ENCODE results near the gene TUBA1A.
"Not testable (repeated sequence)": the region's sequence is repeated elsewhere in the genome, so short reads cannot be mapped to it uniquely, and the experiment has no call there.

The TUBA1A gene

GRCh38 chr12:49201595-49202295, 12.9 kb upstream of the TUBA1A start:
- DNase-seq (ENCODE audit: extremely low read depth in 1 of 2, low read depth in 1 of 2): no peak

- no peak for DNase-seq (ENCODE audit: extremely low read depth in 1 of 2, low read depth in 1 of 2)
Observed at GRCh38 chr12:49200919-49201594, 12.2 kb upstream of the TUBA1A start.

- DNase-seq (ENCODE audit: extremely low read depth in 1 of 2, low read depth in 1 of 2): no peak
Observed at GRCh38 chr12:49198431-49199155, 9.7 kb upstream of the TUBA1A start.

DNA sequence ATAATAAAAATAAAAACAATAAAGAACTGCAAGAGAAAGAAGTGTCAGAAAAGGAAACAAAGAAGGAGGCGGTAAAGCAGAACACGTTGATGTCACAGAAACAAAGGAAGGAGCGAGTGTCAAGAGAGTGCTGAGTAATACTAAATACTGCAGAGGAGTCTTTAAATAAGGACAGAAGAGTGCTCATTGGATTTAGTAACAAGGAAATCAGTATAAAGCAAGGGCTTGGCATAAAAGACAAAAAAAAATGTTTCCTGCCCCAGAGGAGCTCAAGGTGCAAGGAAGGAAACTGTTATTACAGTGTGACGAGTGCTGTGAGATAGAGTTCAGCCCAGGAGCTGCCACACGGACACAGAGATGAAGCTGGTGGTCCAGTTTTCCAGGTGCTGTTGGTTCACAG, 8.4 kb upstream of the TUBA1A start:
- DNase-seq (ENCODE audit: extremely low read depth in 1 of 2, low read depth in 1 of 2): no peak

GRCh38 chr12:49195736-49196135, 6.9 kb upstream of the TUBA1A start:
- no peak for DNase-seq (ENCODE audit: extremely low read depth in 1 of 2, low read depth in 1 of 2)

- DNase-seq (ENCODE audit: extremely low read depth in 1 of 2, low read depth in 1 of 2): not testable (repeated sequence)
Observed at GRCh38 chr12:49193746-49194145, 4.9 kb upstream of the TUBA1A start.

DNA sequence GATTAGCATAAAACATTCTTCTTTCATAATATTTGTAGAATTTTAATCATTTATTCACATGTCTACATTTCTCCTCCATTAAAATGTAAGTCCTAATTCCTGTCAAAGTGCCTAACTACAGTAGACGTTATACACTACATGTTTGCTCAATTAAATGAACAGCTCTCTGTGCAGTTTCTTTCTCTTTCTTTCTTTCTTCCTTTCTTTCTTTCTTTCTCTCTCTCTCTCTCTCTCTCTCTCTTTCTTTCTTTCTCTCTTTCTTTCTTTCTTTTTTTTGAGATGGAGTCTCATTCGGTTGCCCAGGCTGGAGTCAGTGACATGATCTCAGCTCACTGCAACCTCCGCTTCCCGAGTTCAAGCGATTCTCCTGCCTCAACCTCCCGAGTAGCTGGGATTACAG, 2.6 kb upstream of the TUBA1A start:
- DNase-seq (ENCODE audit: extremely low read depth in 1 of 2, low read depth in 1 of 2): not testable (repeated sequence)

GRCh38 chr12:49190974-49191373, 2.1 kb upstream of the TUBA1A start:
- no peak for DNase-seq (ENCODE audit: extremely low read depth in 1 of 2, low read depth in 1 of 2)

DNA sequence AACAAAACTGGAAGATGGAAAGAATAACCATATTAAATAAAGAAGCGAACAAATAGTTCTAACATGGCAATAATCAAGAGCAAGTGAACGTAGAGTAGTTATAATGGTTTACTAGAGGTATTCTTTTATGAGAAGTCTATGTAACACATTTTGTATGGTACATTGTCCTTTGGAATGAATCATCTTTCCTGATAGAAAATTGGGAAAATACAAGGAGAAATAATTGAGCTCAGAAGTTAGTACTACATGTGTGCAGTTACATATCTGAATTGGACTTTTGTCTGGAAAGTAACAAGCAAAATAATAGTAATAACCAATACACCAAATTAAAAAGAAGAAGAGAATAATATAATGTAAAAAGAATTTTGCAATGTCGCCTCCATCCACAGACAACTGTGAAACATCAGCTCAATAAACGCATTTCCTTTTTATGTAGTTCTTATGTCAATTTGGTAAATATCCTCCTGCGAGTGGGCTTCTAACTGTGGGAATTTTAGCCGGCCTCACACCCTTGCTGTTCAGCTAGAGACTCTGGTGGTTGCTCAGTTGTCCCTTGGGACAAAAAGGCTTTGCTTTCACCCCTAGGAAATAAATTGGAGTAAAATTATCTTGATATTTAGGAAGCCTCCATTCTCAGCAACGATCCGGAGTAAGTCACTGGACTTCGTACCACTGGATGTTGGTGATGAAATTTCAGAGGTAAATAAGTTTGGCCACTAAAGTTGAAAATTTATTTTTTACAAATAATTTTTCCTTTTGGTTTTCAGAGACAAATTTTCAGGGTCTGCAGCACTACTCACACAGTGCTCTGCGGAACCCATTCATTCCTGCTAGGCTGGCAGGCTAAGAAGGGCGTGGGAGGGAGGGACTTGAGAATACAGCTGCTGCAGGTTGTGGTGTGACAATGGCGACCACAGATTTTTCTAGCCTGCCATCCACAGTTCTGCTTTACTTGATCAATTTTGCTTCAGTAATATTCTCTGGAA, 1.1 kb upstream of the TUBA1A start:
- no peak for DNase-seq (ENCODE audit: extremely low read depth in 1 of 2, low read depth in 1 of 2)

DNA sequence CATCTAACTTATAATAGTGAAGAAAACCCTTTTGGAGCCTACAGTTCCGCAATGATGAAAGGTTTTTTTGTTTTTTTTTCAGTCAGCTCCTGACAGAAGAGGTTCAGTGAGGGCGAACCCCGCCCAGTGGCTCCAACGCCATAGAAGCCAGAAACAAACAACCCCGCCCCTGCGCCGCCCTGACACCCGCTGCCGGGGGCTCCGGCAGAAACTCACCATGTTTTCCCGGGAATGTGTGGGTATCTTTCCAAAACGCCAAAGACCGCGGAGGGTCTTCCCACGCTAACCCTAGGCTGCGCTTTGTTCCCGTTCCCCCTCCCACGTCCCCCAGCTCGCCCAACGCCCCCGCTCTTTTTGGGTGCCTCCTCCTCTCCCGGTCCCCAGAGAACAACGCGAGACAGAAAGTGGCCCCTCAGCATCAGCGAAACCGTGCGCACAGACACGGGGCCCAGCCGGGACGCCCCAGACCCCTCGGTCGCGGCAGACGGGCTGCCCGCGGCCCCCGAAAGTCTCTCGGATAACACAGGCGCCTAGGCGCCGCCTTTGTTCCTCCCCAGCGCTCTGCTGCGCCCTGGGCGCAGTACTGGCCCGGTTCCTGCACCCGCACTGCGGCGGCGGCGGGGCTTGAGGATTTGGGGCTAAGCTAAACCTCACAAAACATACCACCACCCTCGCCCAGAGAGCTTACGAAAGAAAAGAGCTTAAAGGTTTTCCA, 522 bp downstream of the TUBA1A start:
- DNase-seq (ENCODE audit: extremely low read depth in 1 of 2, low read depth in 1 of 2): peak; percentile 38 to 70

DNA sequence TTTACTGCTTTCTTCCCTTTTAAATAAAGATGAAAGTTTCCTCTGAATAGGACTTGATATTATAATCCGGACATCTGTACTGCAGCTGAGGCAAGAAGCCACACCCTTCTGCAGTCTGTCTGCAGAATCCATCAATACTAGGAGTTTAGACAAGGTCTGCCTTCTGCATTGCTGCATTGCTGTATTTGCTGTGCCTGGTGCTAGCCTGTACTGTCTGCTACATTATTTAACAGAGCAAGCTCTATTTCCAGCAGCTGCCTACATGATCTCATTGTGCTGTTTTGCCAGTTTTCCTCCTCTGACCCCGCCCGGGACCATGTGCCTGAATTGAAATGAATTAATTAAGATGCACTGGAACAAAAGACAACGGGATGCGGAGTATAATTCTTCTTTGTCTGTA, 1.7 kb downstream of the TUBA1A start:
- DNase-seq (ENCODE audit: extremely low read depth in 1 of 2, low read depth in 1 of 2): no peak

GRCh38 chr12:49186307-49186706, 2.6 kb downstream of the TUBA1A start:
- not testable (repeated sequence) for DNase-seq (ENCODE audit: extremely low read depth in 1 of 2, low read depth in 1 of 2)

GRCh38 chr12:49184697-49185096, 4.2 kb downstream of the TUBA1A start:
- DNase-seq (ENCODE audit: extremely low read depth in 1 of 2, low read depth in 1 of 2): not testable (repeated sequence)

DNA sequence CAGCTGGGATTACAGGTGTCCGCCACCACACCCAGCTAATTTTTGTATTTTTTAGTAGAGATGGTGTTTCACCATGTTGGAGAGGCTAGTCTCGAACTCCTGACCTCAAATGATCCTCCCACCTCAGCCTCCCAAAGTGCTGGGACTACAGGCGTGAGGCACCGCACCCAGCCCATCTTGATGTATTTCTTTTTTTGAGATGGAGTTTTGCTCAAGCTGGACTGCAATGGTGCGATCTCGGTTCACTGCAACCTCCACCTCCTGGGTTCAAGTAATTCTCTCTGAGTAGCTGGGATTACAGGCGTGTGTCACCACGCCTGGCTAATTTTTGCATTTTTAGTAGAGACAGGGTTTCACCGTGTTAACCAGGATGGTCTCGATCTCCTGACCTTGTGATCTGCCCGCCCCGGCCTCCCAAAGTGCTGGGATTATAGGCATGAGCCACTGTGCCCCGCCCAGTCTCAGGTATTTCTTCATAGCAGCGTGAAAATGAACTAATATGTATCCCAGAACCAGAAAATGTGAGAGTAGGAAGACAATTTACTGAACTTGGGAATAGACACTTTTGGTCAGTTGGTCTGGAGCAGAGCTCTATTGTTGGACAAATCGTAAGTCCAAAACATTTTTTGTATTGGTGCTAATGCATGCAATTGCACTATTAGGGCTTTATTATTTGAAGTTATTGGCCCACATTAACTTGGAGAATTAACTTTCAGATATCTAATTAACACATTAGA, 5.5 kb downstream of the TUBA1A start:
- DNase-seq (ENCODE audit: extremely low read depth in 1 of 2, low read depth in 1 of 2): not testable (repeated sequence)

DNA sequence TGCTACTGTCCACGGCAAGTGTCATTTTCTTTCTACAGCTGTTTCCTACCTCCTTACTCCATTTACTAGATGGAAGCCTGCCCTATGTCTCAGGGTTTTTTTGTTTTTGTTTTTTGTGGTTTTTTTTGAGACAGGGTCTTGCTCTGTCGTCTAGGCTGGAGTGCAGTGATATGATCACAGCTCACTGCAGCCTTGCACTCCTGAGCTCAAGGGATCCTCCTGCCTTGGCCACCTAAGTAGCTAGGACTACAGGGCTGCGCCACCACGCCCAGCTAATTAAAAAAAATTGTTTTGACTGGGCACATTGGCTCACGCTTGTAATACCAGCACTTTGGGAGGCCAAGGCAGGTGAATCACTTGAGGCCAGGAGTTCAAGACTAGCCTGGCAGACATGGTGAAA, 14.7 kb downstream of the TUBA1A start:
- DNase-seq (ENCODE audit: extremely low read depth in 1 of 2, low read depth in 1 of 2): no peak

- no peak for DNase-seq (ENCODE audit: extremely low read depth in 1 of 2, low read depth in 1 of 2)
Observed at GRCh38 chr12:49170924-49171323, 18.0 kb downstream of the TUBA1A start.

DNA sequence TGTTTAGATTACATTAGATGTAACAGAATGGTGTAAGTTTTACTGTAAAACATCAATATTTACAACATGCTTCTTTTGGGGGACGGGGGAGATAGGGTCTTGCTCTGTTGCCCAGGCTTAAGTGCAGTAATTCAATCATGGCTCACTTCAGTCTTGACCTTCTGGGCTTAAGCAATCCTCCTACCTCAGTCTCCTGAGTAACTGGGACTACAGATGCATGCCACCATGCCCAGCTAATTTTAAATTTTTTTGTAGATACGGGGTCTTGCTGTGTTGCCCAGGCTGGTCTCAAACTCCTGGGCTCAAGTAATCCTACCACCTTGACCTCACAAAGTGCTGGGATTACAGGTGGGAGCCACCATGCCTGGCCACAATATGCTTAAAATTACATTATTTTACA, 23.8 kb downstream of the TUBA1A start:
- DNase-seq (ENCODE audit: extremely low read depth in 1 of 2, low read depth in 1 of 2): no peak

DNA sequence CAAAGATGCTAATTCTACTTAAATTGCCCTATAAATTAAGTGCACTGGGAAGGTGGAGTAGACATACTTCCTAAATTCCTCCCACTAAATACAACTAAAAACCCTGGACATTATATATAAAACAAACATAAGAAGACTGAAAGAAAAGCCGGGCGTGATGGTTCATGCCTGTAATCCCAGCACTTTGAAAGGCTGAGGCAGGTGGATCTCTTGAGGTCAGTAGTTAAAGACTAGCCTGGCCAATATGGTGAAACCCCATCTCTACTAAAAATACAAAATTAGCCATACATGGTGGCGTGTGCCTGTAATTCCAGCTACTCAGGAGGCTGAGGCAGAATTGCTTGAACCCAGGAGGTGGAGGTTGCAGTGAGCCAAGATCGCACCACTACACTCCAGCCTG, 27.0 kb downstream of the TUBA1A start:
- not testable (repeated sequence) for DNase-seq (ENCODE audit: extremely low read depth in 1 of 2, low read depth in 1 of 2)

DNA sequence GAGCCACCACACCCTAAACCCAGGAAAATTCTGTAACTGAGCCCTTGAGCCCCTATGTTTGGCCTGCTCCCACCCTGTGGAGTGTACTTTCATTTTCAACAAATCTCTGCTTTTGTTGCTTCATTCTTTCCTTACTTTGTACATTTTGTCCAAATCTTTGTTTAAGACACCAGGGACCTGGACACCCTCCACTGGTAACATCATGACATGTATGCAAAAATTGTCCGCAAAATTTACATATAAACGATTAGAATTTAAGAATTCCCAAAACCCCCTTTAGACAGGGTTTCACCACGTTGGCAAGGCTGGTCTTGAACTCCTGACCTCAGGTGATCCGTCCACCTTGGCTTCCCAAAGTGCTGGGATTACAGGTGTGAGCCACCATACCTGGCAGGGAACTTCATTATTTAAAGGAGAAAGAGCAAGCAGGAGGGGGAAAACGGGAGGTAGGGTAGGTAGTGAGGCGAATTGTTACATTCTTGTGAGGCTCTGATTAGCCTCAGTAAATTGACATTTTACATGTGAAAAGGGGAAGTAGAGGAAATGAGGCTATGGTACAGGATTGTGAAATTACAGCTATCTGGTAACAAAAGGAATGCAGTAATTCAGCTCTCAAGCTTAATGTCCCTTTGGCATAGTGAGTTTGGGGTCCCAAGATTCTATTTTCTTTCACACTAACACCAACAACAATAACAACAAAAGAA, 27.6 kb downstream of the TUBA1A start:
- DNase-seq (ENCODE audit: extremely low read depth in 1 of 2, low read depth in 1 of 2): no peak
